GM12878 (cell line): ENCODE data around the gene ARHGAP45. TPM values are rescaled to one million over a fixed set of nuclear protein-coding genes. Genes with fewer than 3 reads are reported as not detected.

ENCODE experiments used
- ATAC-seq: fragments of 200-7000 bp; cut with Tn5 transposase; 3 replicates; pipeline ENCODE4 v1.9.1; 2020; ENCODE audit warnings: mild to moderate bottlenecking, moderate library complexity
- BruUV-seq: library from RNA; stranded (reverse); fragments of 400-500 nt; replicated peaks from 2 replicates; lab custom pipeline; 2021; lab: Mats Ljungman, UMichigan
- CTCF ChIA-PET: fragments of 300-600 bp; sonication (Branson Sonifier 250); formaldehyde crosslinking; extraction: SDS; loops from one replicate; lab custom pipeline; 2021; ENCODE audit warnings: inconsistent platforms; lab: Yijun Ruan, JAX
- POLR2A ChIA-PET: fragments of 350-600 bp; formaldehyde crosslinking; extraction: SDS; loops from one replicate; lab custom pipeline; 2021; ENCODE audit warnings: inconsistent platforms; lab: Charles Lee
- RAD21 ChIA-PET: fragments of 300-600 bp; sonication (Branson Sonifier 250); formaldehyde crosslinking; loops from one replicate; lab custom pipeline; 2023; ENCODE audit warnings: antibody characterized with exemption; ENCODE audit not compliant: unreplicated experiment; lab: Charles Lee
- SMC1A ChIA-PET: fragments of 300-600 bp; sonication (Branson Sonifier 250); formaldehyde crosslinking; loops from one replicate; lab custom pipeline; 2023; ENCODE audit not compliant: unreplicated experiment, uncharacterized antibody; lab: Charles Lee
- DNase-seq: peaks from one replicate; pipeline ENCODE4 v3.0.0-alpha.2; 2011; ENCODE audit warnings: low read depth, low spot score
- FAIRE-seq: peaks from 3 replicates; lab custom pipeline; 2011; peaks lifted over from hg19 to GRCh38; lab: Jason Lieb, UNC
- H2AFZ ChIP-seq: 2 replicates; pipeline ENCODE4 v1.6.0; 2011; ENCODE audit warnings: low read depth, low read length, control low read depth; ENCODE audit not compliant: control insufficient read depth
- H3K27ac ChIP-seq: 2 replicates; pipeline ENCODE4 v1.5.1; 2011; ENCODE audit warnings: control low read depth; ENCODE audit not compliant: control insufficient read depth, insufficient read depth
- H3K27me3 ChIP-seq, 2 experiments: replicated peaks in 1 of 2; 2 replicates each; pipeline versions ENCODE4 v1.6.0 to v1.6.1; 2011; ENCODE audit warnings: low read length in 1 of 2; ENCODE audit not compliant: control insufficient read depth in 2 of 2, insufficient read depth in 2 of 2
- H3K36me3 ChIP-seq, 2 experiments: 2 replicates each; pipeline ENCODE4 v1.5.1; 2011; ENCODE audit warnings: low read length in 1 of 2; ENCODE audit not compliant: control insufficient read depth in 2 of 2, insufficient read depth in 2 of 2
- H3K4me1 ChIP-seq: 2 replicates; pipeline ENCODE4 v1.6.1; 2011; ENCODE audit warnings: mild to moderate bottlenecking, low read length, moderate library complexity, mixed read lengths; ENCODE audit not compliant: control insufficient read depth, insufficient read depth
- H3K4me2 ChIP-seq: 2 replicates; pipeline ENCODE4 v1.6.0; 2011; ENCODE audit warnings: control low read depth; ENCODE audit not compliant: control insufficient read depth, insufficient read depth
- H3K4me3 ChIP-seq: fragments of 200-600 bp; sonication (generic); 2 replicates; pipeline ENCODE4 v1.5.1; 2016
- H3K79me2 ChIP-seq: 2 replicates; pipeline ENCODE4 v1.6.0; 2011; ENCODE audit warnings: low read length; ENCODE audit not compliant: control insufficient read depth, insufficient read depth
- H3K9ac ChIP-seq: 2 replicates; pipeline ENCODE4 v1.8.0; 2011; ENCODE audit warnings: low read length, control low read depth, mixed read lengths; ENCODE audit not compliant: control insufficient read depth, insufficient read depth
- H3K9me3 ChIP-seq: replicated peaks from 3 replicates; pipeline ENCODE4 v1.5.1; 2011; ENCODE audit warnings: mild to moderate bottlenecking, low read length; ENCODE audit not compliant: control insufficient read depth, insufficient read depth
- H4K20me1 ChIP-seq: 2 replicates; pipeline ENCODE4 v1.6.0; 2011; ENCODE audit not compliant: control insufficient read depth, insufficient read depth
- GABPA ChIP-seq: IDR thresholded peaks from 2 replicates; pipeline ENCODE4 v1.6.1; 2014; ENCODE audit warnings: antibody characterized with exemption, low read depth, mild to moderate bottlenecking, inconsistent platforms
- RBBP5 ChIP-seq: fragments of 200-600 bp; sonication (generic); conservative IDR thresholded peaks from 2 replicates; pipeline ENCODE4 v1.6.1; 2016
- SMARCA5 ChIP-seq: fragments of 450-650 bp; IDR thresholded peaks from 2 replicates; pipeline ENCODE4 v1.6.1; 2017; ENCODE audit warnings: mild to moderate bottlenecking
- ZNF217 ChIP-seq: fragments of 450-650 bp; IDR thresholded peaks from 2 replicates; pipeline ENCODE4 v1.6.1; 2017; ENCODE audit warnings: antibody characterized with exemption, mild to moderate bottlenecking
- WGBS: methylation state at CpG from one replicate; pipeline ENCODE4 v1.1.6; 2016; ENCODE audit warnings: low lambda C conversion rate; ENCODE audit not compliant: insufficient replicate concordance, insufficient coverage; ENCODE audit errors: missing lambda C conversion rate; 5-methylcytosine and 5-hydroxymethylcytosine counted together
- in situ Hi-C: fragments of 300-500 bp; cut with MboI; formaldehyde crosslinking; loops from 9 replicates; pipeline ENCODE4 v1.14.3; 2018; ENCODE audit warnings: mixed read lengths
- intact Hi-C: fragments of 100-400 bp; cut with micrococcal nuclease; formaldehyde crosslinking; loops from one replicate; pipeline ENCODE4 v1.14.2; 2022; ENCODE audit not compliant: unreplicated experiment
- polyA plus RNA-seq, 11 experiments: library from polyadenylated mRNA; depleted of rRNA in 4 of 11; unstranded in 6 of 11; stranded (reverse) in 5 of 11; fragments of >200 nt; fragmentation: Nextera tagmentation in 4 of 11; fragmentation: Illumina TruSeq in 1 of 11; extraction: Ambion mirVana in 4 of 11; extraction: Trizol in 1 of 11; gene quantifications; 1 replicate in 1 of 11; 2 replicates in 10 of 11; pipeline versions ENCODE4 v1.2.1 to v1.2.3, GENCODE V29; 2011 to 2016; ENCODE audit warnings: inconsistent platforms in 2 of 11, missing spikeins in 2 of 11, low read depth in 1 of 11
- total RNA-seq, 4 experiments: library from RNA; depleted of rRNA in 3 of 4; stranded (reverse); fragments of >200 nt in 3 of 4; fragmentation: Illumina TruSeq in 1 of 4; extraction: Trizol in 1 of 4; gene quantifications; 2 replicates each; pipeline versions ENCODE4 v1.2.1 to v1.2.3, GENCODE V29; 2013 to 2021
- TF ChIP-seq, protein P1 (sequence below): fragments of 150-350 bp; IDR thresholded peaks from 2 replicates; pipeline ENCODE4 v1.6.1; 2016; ENCODE audit warnings: low read depth, low read length

The ARHGAP45 gene
- total and polyA plus RNA-seq, 10 of the 15 experiments (the other 5 are each of a cell fraction or from before 2014, with no cell fraction given), result 1.4 to 151 (median 59.9) TPM

- Histone ChIP-seq H3K4me3 (no peak overlapping the region), H3K4me2 (no peak overlapping the region; the same call in 1 of the 2 replicates), H3K27me3 (no peaks in the 10 kb centered on the region), H3K36me3 (peaks cover 21 to 26% of the 10 kb centered on the region in 2 experiments), H3K9ac (no peak overlapping the region), H2AFZ (no peak overlapping the region), H3K27ac (no peak overlapping the region), H3K9me3 (no peaks in the 10 kb centered on the region; the same call in 2 of the 3 replicates), H4K20me1 (no peaks in the 10 kb centered on the region), H3K4me1 (peaks cover 30% of the 10 kb centered on the region), H3K79me2 (peaks cover 46% of the 10 kb centered on the region)
- 0 out of 2 replicates have a peak, but pooled peaks have one; percentile 60 for TF ChIP-seq ZNF217
- 0 out of 2 replicates have a peak, but pooled peaks have one; percentile 43 for TF ChIP-seq SMARCA5
- no peak for TF ChIP-seq GABPA
- TF ChIP-seq, protein P1, sequence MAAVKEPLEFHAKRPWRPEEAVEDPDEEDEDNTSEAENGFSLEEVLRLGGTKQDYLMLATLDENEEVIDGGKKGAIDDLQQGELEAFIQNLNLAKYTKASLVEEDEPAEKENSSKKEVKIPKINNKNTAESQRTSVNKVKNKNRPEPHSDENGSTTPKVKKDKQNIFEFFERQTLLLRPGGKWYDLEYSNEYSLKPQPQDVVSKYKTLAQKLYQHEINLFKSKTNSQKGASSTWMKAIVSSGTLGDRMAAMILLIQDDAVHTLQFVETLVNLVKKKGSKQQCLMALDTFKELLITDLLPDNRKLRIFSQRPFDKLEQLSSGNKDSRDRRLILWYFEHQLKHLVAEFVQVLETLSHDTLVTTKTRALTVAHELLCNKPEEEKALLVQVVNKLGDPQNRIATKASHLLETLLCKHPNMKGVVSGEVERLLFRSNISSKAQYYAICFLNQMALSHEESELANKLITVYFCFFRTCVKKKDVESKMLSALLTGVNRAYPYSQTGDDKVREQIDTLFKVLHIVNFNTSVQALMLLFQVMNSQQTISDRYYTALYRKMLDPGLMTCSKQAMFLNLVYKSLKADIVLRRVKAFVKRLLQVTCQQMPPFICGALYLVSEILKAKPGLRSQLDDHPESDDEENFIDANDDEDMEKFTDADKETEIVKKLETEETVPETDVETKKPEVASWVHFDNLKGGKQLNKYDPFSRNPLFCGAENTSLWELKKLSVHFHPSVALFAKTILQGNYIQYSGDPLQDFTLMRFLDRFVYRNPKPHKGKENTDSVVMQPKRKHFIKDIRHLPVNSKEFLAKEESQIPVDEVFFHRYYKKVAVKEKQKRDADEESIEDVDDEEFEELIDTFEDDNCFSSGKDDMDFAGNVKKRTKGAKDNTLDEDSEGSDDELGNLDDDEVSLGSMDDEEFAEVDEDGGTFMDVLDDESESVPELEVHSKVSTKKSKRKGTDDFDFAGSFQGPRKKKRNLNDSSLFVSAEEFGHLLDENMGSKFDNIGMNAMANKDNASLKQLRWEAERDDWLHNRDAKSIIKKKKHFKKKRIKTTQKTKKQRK, result no peak
- TF ChIP-seq RBBP5, result no peak
- WGBS, result 77% methylated on average over 11 of the region's 11 CpGs
- FAIRE-seq (no peak), DNase-seq (no peak), ATAC-seq (no peak)
- ChIA-PET SMC1A (interaction anchor here (1.0 kb wide), 1 partner anchor 33 kb away, joined by 3 read pairs; the partner anchor contains the start of gene ABCA7), CTCF (no interaction called here), RAD21 (no interaction called here), POLR2A (interaction anchor here (1.2 kb wide), 2 partner anchors 12 to 30 kb away, joined by 3 read pairs; no protein-coding TSS in a partner anchor)
- BruUV-seq, result no TSS peak
- in situ Hi-C loops, result no loop called here
- intact Hi-C loops, result no loop called here
These were observed 5.5 kb downstream of the ARHGAP45 start for GRCh38 chr19:1072371-1073015.
